Breast epithelium (tissue), 4 donors: ENCODE results near the gene MAP2K6. TPM values are rescaled to one million over a fixed set of nuclear protein-coding genes. Genes with fewer than 3 reads are reported as not detected.

ENCODE experiments used
- DNase-seq, 2 donors: peaks; one replicate each; pipeline ENCODE4 v3.0.0-alpha.2; 2019; ENCODE audit warnings: low spot score in 2 of 2
- H3K27ac ChIP-seq, 2 donors: fragments of 200-600 bp; sonication (generic) in 1 of 2; one replicate each; pipeline ENCODE4 v1.5.1; 2016 to 2019; ENCODE audit warnings: mild to moderate bottlenecking in 1 of 2
- H3K27me3 ChIP-seq, 2 donors: fragments of 200-600 bp; sonication (generic) in 1 of 2; one replicate each; pipeline versions ENCODE4 v1.5.1 to v1.6.0; 2017 to 2019; ENCODE audit warnings: control low read depth in 1 of 2, mild to moderate bottlenecking in 1 of 2
- H3K36me3 ChIP-seq: fragments of 200-600 bp; one replicate; pipeline ENCODE4 v1.5.1; 2019
- H3K4me1 ChIP-seq, 2 donors: fragments of 200-600 bp; sonication (generic); one replicate each; pipeline ENCODE4 v1.5.1; 2016 to 2019; ENCODE audit warnings: control low read depth in 1 of 2
- H3K4me3 ChIP-seq, 3 donors: fragments of 200-600 bp; sonication (generic); 1 replicate in 2 of 3; 2 replicates in 1 of 3; pipeline ENCODE4 v1.5.1; 2016 to 2019; ENCODE audit warnings: mild to moderate bottlenecking in 3 of 3, moderate library complexity in 2 of 3
- H3K9me3 ChIP-seq, 2 donors: fragments of 200-600 bp; sonication (generic) in 1 of 2; one replicate each; pipeline ENCODE4 v1.5.1; 2016 to 2019; ENCODE audit warnings: control low read depth in 1 of 2
- CTCF ChIP-seq, 3 donors: fragments of 450-650 bp; IDR thresholded peaks; one replicate each; pipeline ENCODE4 v1.5.1; 2016 to 2017; ENCODE audit warnings: antibody characterized with exemption in 3 of 3, mild to moderate bottlenecking in 3 of 3, moderate library complexity in 3 of 3
- POLR2A ChIP-seq: fragments of 450-650 bp; IDR thresholded peaks from one replicate; pipeline ENCODE4 v1.6.1; 2016; ENCODE audit warnings: antibody characterized with exemption, mild to moderate bottlenecking, moderate library complexity
- POLR2AphosphoS5 ChIP-seq, 3 donors: sonication (generic); formaldehyde crosslinking; IDR thresholded peaks; one replicate each; pipeline ENCODE4 v1.6.1; 2017; ENCODE audit warnings: antibody characterized with exemption in 3 of 3
- intact Hi-C: fragments of 100-400 bp; cut with DNase I; formaldehyde crosslinking; loops from one replicate; pipeline ENCODE4 v1.15.1; 2023; ENCODE audit warnings: low total_unique reads
- total RNA-seq, 3 donors: library from RNA; depleted of rRNA; stranded (reverse); fragments of >200 nt; gene quantifications; one replicate each; pipeline ENCODE4 v1.1.0, GENCODE V29; 2016

Gene MAP2K6
- total RNA-seq, 3 donors from 2014 or later: 10.9 to 54.9 (median 16.7) TPM

GRCh38 chr17:69445132-69445531, 30.6 kb downstream of the MAP2K6 start:
- no peak for DNase-seq
- no peak for TF ChIP-seq POLR2AphosphoS5 (IDR thresholded peaks at IDR 0.05)
- TF ChIP-seq POLR2A: no peak
- no peak for TF ChIP-seq CTCF (IDR thresholded peaks at IDR 0.05)

GRCh38 chr17:69447726-69448125, 33.2 kb downstream of the MAP2K6 start:
- Histone ChIP-seq H3K27me3 (no peaks in the 10 kb centered on the region), H3K27ac (peak overlapping the region; percentile 49 to 65), H3K9me3 (no peaks in the 10 kb centered on the region), H3K4me1 (no peaks in the 10 kb centered on the region), H3K4me3 (no peak overlapping the region), H3K36me3 (no peaks in the 10 kb centered on the region)
- TF ChIP-seq POLR2AphosphoS5 (IDR thresholded peaks at IDR 0.05): no peak
- intact Hi-C loops: no loop called here
- DNase-seq: no peak

More at GRCh38 chr17:69445132-69445531, 30.6 kb downstream of the MAP2K6 start:
- H3K4me3 ChIP-seq: no peak overlapping the region
- no peak overlapping the region for H3K27ac ChIP-seq
- no peaks in the 10 kb centered on the region for H3K9me3 ChIP-seq
- intact Hi-C loops: no loop called here
- H3K36me3 ChIP-seq: no peaks in the 10 kb centered on the region
- H3K27me3 ChIP-seq: no peaks in the 10 kb centered on the region
- H3K4me1 ChIP-seq: no peaks in the 10 kb centered on the region

GRCh38 chr17:69448431-69449102, 34.1 kb downstream of the MAP2K6 start:
- peak overlapping the region; percentile 49 to 60 for H3K27ac ChIP-seq
- TF ChIP-seq POLR2A: no peak
- no peaks in the 10 kb centered on the region for H3K36me3 ChIP-seq
- no peaks in the 10 kb centered on the region for H3K27me3 ChIP-seq
- H3K9me3 ChIP-seq: no peaks in the 10 kb centered on the region
- H3K4me3 ChIP-seq: peak overlapping the region in 2 of 3 donors; percentile 7 to 12
- intact Hi-C loops: no loop called here
- DNase-seq: peak in 1 of 2 donors; percentile 36
- no peaks in the 10 kb centered on the region for H3K4me1 ChIP-seq

GRCh38 chr17:69450131-69450530, 35.6 kb downstream of the MAP2K6 start:
- intact Hi-C loops: no loop called here
- Histone ChIP-seq H3K27me3 (no peaks in the 10 kb centered on the region), H3K27ac (no peak overlapping the region), H3K4me3 (no peak overlapping the region), H3K36me3 (no peaks in the 10 kb centered on the region), H3K4me1 (no peaks in the 10 kb centered on the region), H3K9me3 (no peaks in the 10 kb centered on the region)
- no peak for DNase-seq
- TF ChIP-seq POLR2AphosphoS5 (IDR thresholded peaks at IDR 0.05): no peak
- no peak for TF ChIP-seq POLR2A
- no peak for TF ChIP-seq CTCF (IDR thresholded peaks at IDR 0.05)

- Histone ChIP-seq H3K4me1 (no peaks in the 10 kb centered on the region), H3K36me3 (no peaks in the 10 kb centered on the region), H3K27ac (no peak overlapping the region), H3K27me3 (no peaks in the 10 kb centered on the region), H3K9me3 (no peaks in the 10 kb centered on the region), H3K4me3 (no peak overlapping the region)
- intact Hi-C loops: no loop called here
- TF ChIP-seq CTCF (IDR thresholded peaks at IDR 0.05) (no peak), POLR2AphosphoS5 (IDR thresholded peaks at IDR 0.05) (no peak), POLR2A (no peak)
- no peak for DNase-seq
Observed at GRCh38 chr17:69450918-69451317, 36.4 kb downstream of the MAP2K6 start.

- Histone ChIP-seq H3K4me1 (no peaks in the 10 kb centered on the region), H3K27ac (no peak overlapping the region), H3K36me3 (no peaks in the 10 kb centered on the region), H3K9me3 (no peaks in the 10 kb centered on the region), H3K27me3 (no peaks in the 10 kb centered on the region), H3K4me3 (no peak overlapping the region)
- no peak for DNase-seq
- intact Hi-C loops: no loop called here
- TF ChIP-seq CTCF (IDR thresholded peaks at IDR 0.05): no peak
- no peak for TF ChIP-seq POLR2AphosphoS5 (IDR thresholded peaks at IDR 0.05)
- TF ChIP-seq POLR2A: no peak
Observed at GRCh38 chr17:69451416-69452394, 37.2 kb downstream of the MAP2K6 start.
